ENCODE measurements around the gene MAPKAP1. TPM values are rescaled to one million over a fixed set of nuclear protein-coding genes. Genes with fewer than 3 reads are reported as not detected.
A peak's percentile ranks its signal among the peaks of the same experiment; 100 is the strongest.

The MAPKAP1 gene
- total and polyA plus RNA-seq, 9 of the 15 experiments (the other 6 are each of a cell fraction or from before 2014, with no cell fraction given), result 2.6 to 82.1 (median 61.1) TPM

DNA sequence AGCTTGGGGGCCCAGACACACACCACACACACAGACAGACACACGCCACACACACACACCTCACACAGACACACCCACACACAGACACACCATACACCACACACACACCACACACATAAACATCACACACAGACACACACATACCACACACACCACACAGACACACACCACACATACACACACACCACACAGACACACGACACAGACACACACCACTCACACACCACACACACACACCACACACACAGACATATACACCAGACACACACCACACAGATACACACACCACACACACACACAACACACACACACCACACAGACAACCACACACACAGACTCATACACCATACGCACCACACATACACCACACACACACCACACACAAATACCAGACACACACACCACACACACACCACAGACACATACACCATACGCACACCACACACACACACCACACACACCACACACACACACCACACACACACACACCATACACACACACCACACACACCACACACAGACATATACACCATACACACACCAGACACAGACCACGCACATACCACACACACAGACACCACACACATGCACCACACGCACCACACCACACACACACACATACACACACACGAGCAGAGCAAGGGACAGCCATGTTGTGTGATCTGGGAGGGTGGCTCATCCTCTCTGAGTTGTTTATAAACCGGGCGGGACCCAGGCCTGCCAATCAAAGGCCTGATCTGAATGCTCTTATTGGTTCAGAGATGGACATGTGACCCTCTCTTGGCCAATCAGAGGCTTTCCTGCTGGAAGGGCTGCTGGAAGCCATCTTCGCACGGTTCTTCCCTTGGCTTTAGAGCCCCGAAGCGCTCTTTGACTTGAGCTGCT, 297.1 kb downstream of the MAPKAP1 start (continued):
- no peak for TF ChIP-seq CBX2 (IDR thresholded peaks at IDR 0.05; ENCODE audit: insufficient read depth, low read length, poor library complexity, severe bottlenecking)
- TF ChIP-seq NEUROD1 (IDR thresholded peaks at IDR 0.05; ENCODE audit: borderline replicate concordance, low read depth, low read length, partially characterized antibody), result no peak
- no peak for TF ChIP-seq SLC30A9 (CRISPR knock-in tag; IDR thresholded peaks at IDR 0.05)
- no peak for TF ChIP-seq GABPA (tag; conservative IDR thresholded peaks at IDR 0.05; ENCODE audit: low read depth)
- no peak for TF ChIP-seq ZNF134 (CRISPR knock-in tag; conservative IDR thresholded peaks at IDR 0.05)
- TF ChIP-seq, protein P1, sequence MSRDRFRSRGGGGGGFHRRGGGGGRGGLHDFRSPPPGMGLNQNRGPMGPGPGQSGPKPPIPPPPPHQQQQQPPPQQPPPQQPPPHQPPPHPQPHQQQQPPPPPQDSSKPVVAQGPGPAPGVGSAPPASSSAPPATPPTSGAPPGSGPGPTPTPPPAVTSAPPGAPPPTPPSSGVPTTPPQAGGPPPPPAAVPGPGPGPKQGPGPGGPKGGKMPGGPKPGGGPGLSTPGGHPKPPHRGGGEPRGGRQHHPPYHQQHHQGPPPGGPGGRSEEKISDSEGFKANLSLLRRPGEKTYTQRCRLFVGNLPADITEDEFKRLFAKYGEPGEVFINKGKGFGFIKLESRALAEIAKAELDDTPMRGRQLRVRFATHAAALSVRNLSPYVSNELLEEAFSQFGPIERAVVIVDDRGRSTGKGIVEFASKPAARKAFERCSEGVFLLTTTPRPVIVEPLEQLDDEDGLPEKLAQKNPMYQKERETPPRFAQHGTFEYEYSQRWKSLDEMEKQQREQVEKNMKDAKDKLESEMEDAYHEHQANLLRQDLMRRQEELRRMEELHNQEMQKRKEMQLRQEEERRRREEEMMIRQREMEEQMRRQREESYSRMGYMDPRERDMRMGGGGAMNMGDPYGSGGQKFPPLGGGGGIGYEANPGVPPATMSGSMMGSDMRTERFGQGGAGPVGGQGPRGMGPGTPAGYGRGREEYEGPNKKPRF (IDR thresholded peaks at IDR 0.05; ENCODE audit: low read depth, low read length), result no peak
- no peak for TF ChIP-seq GABPB2 (CRISPR knock-in tag; conservative IDR thresholded peaks at IDR 0.05)
- TF ChIP-seq ZNF282 (CRISPR knock-in tag; IDR thresholded peaks at IDR 0.05), result no peak
- TF ChIP-seq, protein P2, sequence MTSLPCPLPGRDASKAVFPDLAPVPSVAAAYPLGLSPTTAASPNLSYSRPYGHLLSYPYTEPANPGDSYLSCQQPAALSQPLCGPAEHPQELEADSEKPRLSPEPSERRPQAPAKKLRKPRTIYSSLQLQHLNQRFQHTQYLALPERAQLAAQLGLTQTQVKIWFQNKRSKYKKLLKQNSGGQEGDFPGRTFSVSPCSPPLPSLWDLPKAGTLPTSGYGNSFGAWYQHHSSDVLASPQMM (CRISPR knock-in tag; IDR thresholded peaks at IDR 0.05), result no peak
- no peak for TF ChIP-seq ELF2 (CRISPR knock-in tag; IDR thresholded peaks at IDR 0.05)
- TF ChIP-seq SOX6 (IDR thresholded peaks at IDR 0.05), result no peak
- TF ChIP-seq EHMT2 (IDR thresholded peaks at IDR 0.05), result peak; percentile 84; the same call in 1 of the 2 replicates
- TF ChIP-seq, protein P3, sequence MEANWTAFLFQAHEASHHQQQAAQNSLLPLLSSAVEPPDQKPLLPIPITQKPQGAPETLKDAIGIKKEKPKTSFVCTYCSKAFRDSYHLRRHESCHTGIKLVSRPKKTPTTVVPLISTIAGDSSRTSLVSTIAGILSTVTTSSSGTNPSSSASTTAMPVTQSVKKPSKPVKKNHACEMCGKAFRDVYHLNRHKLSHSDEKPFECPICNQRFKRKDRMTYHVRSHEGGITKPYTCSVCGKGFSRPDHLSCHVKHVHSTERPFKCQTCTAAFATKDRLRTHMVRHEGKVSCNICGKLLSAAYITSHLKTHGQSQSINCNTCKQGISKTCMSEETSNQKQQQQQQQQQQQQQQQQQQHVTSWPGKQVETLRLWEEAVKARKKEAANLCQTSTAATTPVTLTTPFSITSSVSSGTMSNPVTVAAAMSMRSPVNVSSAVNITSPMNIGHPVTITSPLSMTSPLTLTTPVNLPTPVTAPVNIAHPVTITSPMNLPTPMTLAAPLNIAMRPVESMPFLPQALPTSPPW (CRISPR knock-in tag; IDR thresholded peaks at IDR 0.05), result no peak
- TF ChIP-seq, protein P4, sequence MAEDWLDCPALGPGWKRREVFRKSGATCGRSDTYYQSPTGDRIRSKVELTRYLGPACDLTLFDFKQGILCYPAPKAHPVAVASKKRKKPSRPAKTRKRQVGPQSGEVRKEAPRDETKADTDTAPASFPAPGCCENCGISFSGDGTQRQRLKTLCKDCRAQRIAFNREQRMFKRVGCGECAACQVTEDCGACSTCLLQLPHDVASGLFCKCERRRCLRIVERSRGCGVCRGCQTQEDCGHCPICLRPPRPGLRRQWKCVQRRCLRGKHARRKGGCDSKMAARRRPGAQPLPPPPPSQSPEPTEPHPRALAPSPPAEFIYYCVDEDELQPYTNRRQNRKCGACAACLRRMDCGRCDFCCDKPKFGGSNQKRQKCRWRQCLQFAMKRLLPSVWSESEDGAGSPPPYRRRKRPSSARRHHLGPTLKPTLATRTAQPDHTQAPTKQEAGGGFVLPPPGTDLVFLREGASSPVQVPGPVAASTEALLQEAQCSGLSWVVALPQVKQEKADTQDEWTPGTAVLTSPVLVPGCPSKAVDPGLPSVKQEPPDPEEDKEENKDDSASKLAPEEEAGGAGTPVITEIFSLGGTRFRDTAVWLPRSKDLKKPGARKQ (CRISPR knock-in tag; IDR thresholded peaks at IDR 0.05), result no peak
- TF ChIP-seq, protein P5, sequence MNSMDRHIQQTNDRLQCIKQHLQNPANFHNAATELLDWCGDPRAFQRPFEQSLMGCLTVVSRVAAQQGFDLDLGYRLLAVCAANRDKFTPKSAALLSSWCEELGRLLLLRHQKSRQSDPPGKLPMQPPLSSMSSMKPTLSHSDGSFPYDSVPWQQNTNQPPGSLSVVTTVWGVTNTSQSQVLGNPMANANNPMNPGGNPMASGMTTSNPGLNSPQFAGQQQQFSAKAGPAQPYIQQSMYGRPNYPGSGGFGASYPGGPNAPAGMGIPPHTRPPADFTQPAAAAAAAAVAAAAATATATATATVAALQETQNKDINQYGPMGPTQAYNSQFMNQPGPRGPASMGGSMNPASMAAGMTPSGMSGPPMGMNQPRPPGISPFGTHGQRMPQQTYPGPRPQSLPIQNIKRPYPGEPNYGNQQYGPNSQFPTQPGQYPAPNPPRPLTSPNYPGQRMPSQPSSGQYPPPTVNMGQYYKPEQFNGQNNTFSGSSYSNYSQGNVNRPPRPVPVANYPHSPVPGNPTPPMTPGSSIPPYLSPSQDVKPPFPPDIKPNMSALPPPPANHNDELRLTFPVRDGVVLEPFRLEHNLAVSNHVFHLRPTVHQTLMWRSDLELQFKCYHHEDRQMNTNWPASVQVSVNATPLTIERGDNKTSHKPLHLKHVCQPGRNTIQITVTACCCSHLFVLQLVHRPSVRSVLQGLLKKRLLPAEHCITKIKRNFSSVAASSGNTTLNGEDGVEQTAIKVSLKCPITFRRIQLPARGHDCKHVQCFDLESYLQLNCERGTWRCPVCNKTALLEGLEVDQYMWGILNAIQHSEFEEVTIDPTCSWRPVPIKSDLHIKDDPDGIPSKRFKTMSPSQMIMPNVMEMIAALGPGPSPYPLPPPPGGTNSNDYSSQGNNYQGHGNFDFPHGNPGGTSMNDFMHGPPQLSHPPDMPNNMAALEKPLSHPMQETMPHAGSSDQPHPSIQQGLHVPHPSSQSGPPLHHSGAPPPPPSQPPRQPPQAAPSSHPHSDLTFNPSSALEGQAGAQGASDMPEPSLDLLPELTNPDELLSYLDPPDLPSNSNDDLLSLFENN (IDR thresholded peaks at IDR 0.05; ENCODE audit: low read depth in 2 of 2, low read length in 2 of 2), result no peak
- TF ChIP-seq ZBED1 (IDR thresholded peaks at IDR 0.05), result no peak
- TF ChIP-seq ZNF717 (CRISPR knock-in tag; IDR thresholded peaks at IDR 0.05), result no peak
- no peak for TF ChIP-seq RAD21 (CRISPR knock-in tag; conservative IDR thresholded peaks at IDR 0.05 in 1 of 2, IDR thresholded peaks at IDR 0.05 in 1 of 2)

Data from K562 (cell line).